ENCODE data around the gene CUX1.
"Not testable (repeated sequence)": the region's sequence is repeated elsewhere in the genome, so short reads cannot be mapped to it uniquely, and the experiment has no call there.

CUX1 gene

DNA sequence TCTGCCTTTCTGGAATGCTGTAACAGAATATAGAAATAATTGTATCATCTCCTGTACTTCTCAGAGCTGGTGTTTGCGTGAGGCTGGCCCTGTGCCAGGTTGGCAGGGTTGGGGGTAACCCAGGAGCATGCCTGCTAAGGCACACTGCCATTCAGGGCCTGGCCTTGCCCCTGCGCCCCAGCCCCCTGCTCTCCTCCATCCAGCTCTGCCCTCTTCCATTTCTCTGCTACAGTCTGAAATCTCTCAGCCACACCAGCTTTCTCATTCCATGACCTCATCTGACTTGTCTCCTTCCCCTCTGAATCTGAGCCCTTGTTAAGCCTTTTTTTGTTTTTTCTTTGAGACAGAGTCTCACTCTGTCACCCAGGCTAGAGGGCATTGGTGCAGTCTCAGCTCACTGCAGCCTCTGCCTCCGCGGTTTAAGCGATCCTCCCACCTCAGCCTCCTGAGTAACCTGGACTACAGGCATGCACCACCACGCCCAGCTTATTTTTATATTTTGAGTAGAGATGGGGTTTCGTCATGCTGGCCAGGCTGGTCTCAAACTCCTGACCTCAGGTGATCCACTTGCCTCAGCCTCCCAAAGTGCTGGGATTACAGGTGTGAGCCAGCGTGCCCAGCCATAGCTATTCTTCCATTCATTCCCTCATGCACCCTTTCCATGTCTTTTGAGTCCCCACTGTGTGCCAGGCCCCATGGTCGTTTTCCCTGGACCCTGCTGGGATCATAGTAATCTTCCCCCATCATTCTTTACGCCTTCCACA lies 206.8 kb downstream of the CUX1 start:
- Histone ChIP-seq H3K4me1 (ENCODE audit: control insufficient read depth, insufficient read depth, low read length) (no peaks in the 10 kb centered on the region), H3K9me3 (ENCODE audit: control insufficient read depth in 2 of 2, low read length in 2 of 2) (no peaks in the 10 kb centered on the region), H3K27me3 (ENCODE audit: control insufficient read depth in 1 of 2, insufficient read depth in 2 of 2, low read length in 2 of 2) (no peaks in the 10 kb centered on the region), H3K27ac (ENCODE audit: low read length) (no peak overlapping the region), H3K36me3 (ENCODE audit: control insufficient read depth in 2 of 2, insufficient read depth in 2 of 2, low read length in 2 of 2) (peaks cover 0 to 2% of the 10 kb centered on the region in 2 donors), H3K9ac (ENCODE audit: low read length in 2 of 2) (no peak overlapping the region), H3K4me3 (ENCODE audit: low read length in 2 of 2) (no peak overlapping the region)

- H3K4me3 ChIP-seq (ENCODE audit: low read length in 2 of 2), result no peak overlapping the region
- no peaks in the 10 kb centered on the region for H3K27me3 ChIP-seq (ENCODE audit: control insufficient read depth in 1 of 2, insufficient read depth in 2 of 2, low read length in 2 of 2)
- H3K36me3 ChIP-seq (ENCODE audit: control insufficient read depth in 2 of 2, insufficient read depth in 2 of 2, low read length in 2 of 2), result peaks cover 0 to 6% of the 10 kb centered on the region in 2 donors
- H3K9ac ChIP-seq (ENCODE audit: low read length in 2 of 2), result no peak overlapping the region
- H3K27ac ChIP-seq (ENCODE audit: low read length), result no peak overlapping the region
- H3K4me1 ChIP-seq (ENCODE audit: control insufficient read depth, insufficient read depth, low read length), result no peaks in the 10 kb centered on the region
- no peaks in the 10 kb centered on the region for H3K9me3 ChIP-seq (ENCODE audit: control insufficient read depth in 2 of 2, low read length in 2 of 2)
Measured at GRCh38 chr7:102024769-102025391, 207.5 kb downstream of the CUX1 start.

GRCh38 chr7:102025777-102026176 lies 208.4 kb downstream of the CUX1 start:
- H3K4me1 ChIP-seq (ENCODE audit: control insufficient read depth, insufficient read depth, low read length); H3K36me3 ChIP-seq (ENCODE audit: control insufficient read depth in 2 of 2, insufficient read depth in 2 of 2, low read length in 2 of 2); H3K4me3 ChIP-seq (ENCODE audit: low read length in 2 of 2); H3K9ac ChIP-seq (ENCODE audit: low read length in 2 of 2); H3K9me3 ChIP-seq (ENCODE audit: control insufficient read depth in 2 of 2, low read length in 2 of 2); H3K27ac ChIP-seq (ENCODE audit: low read length); H3K27me3 ChIP-seq (ENCODE audit: control insufficient read depth in 1 of 2, insufficient read depth in 2 of 2, low read length in 2 of 2): not testable (repeated sequence)

- H3K27ac ChIP-seq (ENCODE audit: low read length), result no peak overlapping the region
- H3K4me1 ChIP-seq (ENCODE audit: control insufficient read depth, insufficient read depth, low read length), result no peaks in the 10 kb centered on the region
- H3K9ac ChIP-seq (ENCODE audit: low read length in 2 of 2), result no peak overlapping the region
- H3K9me3 ChIP-seq (ENCODE audit: control insufficient read depth in 2 of 2, low read length in 2 of 2), result no peaks in the 10 kb centered on the region
- no peak overlapping the region for H3K4me3 ChIP-seq (ENCODE audit: low read length in 2 of 2)
- peaks cover 0 to 6% of the 10 kb centered on the region in 2 donors for H3K36me3 ChIP-seq (ENCODE audit: control insufficient read depth in 2 of 2, insufficient read depth in 2 of 2, low read length in 2 of 2)
- H3K27me3 ChIP-seq (ENCODE audit: control insufficient read depth in 1 of 2, insufficient read depth in 2 of 2, low read length in 2 of 2), result no peaks in the 10 kb centered on the region
Measured at GRCh38 chr7:102028206-102028826, 210.9 kb downstream of the CUX1 start.

DNA sequence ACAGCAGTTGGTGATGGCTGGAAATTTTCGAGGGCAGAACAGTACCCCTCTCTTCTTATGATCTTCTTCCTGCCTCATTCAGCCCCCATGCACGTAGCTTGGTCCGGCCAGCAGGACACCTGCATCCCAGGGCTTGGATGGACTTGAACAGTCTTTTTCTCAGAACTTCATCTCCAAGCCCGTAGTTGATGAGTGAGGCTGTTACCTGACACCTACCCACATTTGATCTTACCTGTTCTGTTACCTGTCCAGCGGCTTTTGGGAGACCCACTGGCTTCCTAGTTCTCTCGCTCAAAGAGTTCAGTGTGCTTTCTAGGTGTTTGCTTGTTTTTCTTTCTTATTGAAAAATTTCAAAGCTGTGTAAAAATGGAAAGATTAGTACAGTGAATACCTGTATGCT lies 212.2 kb downstream of the CUX1 start:
- H3K27ac ChIP-seq (ENCODE audit: low read length), result no peak overlapping the region
- no peak overlapping the region for H3K4me3 ChIP-seq (ENCODE audit: low read length in 2 of 2)
- H3K9me3 ChIP-seq (ENCODE audit: control insufficient read depth in 2 of 2, low read length in 2 of 2), result no peaks in the 10 kb centered on the region
- H3K9ac ChIP-seq (ENCODE audit: low read length in 2 of 2), result no peak overlapping the region
- peaks cover 0 to 6% of the 10 kb centered on the region in 2 donors for H3K36me3 ChIP-seq (ENCODE audit: control insufficient read depth in 2 of 2, insufficient read depth in 2 of 2, low read length in 2 of 2)
- no peaks in the 10 kb centered on the region for H3K4me1 ChIP-seq (ENCODE audit: control insufficient read depth, insufficient read depth, low read length)
- H3K27me3 ChIP-seq (ENCODE audit: control insufficient read depth in 1 of 2, insufficient read depth in 2 of 2, low read length in 2 of 2), result no peaks in the 10 kb centered on the region

- Histone ChIP-seq H3K27ac (ENCODE audit: low read length) (no peak overlapping the region), H3K9me3 (ENCODE audit: control insufficient read depth in 2 of 2, low read length in 2 of 2) (no peaks in the 10 kb centered on the region), H3K4me3 (ENCODE audit: low read length in 2 of 2) (no peak overlapping the region), H3K27me3 (ENCODE audit: control insufficient read depth in 1 of 2, insufficient read depth in 2 of 2, low read length in 2 of 2) (no peaks in the 10 kb centered on the region), H3K9ac (ENCODE audit: low read length in 2 of 2) (no peak overlapping the region), H3K36me3 (ENCODE audit: control insufficient read depth in 2 of 2, insufficient read depth in 2 of 2, low read length in 2 of 2) (peaks cover 0 to 6% of the 10 kb centered on the region in 2 donors), H3K4me1 (ENCODE audit: control insufficient read depth, insufficient read depth, low read length) (no peaks in the 10 kb centered on the region)
Measured at GRCh38 chr7:102030696-102031095, 213.3 kb downstream of the CUX1 start.

DNA sequence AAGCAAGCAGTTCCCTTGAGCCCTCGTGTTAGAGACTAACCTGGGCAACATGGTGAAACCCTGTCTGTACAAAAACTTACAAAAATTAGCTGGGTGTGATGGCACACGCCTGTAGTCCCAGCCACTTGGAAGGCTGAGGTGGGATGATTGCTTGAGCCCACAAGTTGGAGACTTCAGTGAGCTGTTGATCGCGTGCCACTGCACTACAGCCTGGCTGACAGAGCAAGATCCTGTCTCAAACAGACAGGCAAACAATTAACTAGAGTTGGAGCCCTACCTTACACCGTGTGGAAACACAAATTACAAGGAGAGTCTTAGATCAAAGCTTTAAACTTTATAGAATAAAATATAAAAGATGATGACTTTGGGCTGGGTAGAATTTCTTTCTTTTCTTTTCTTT lies 219.5 kb downstream of the CUX1 start:
- Histone ChIP-seq H3K4me3 (ENCODE audit: low read length in 2 of 2) (no peak overlapping the region), H3K27me3 (ENCODE audit: control insufficient read depth in 1 of 2, insufficient read depth in 2 of 2, low read length in 2 of 2) (no peaks in the 10 kb centered on the region), H3K9ac (ENCODE audit: low read length in 2 of 2) (no peak overlapping the region), H3K4me1 (ENCODE audit: control insufficient read depth, insufficient read depth, low read length) (peaks cover 1% of the 10 kb centered on the region), H3K36me3 (ENCODE audit: control insufficient read depth in 2 of 2, insufficient read depth in 2 of 2, low read length in 2 of 2) (no peaks in the 10 kb centered on the region), H3K9me3 (ENCODE audit: control insufficient read depth in 2 of 2, low read length in 2 of 2) (no peaks in the 10 kb centered on the region), H3K27ac (ENCODE audit: low read length) (no peak overlapping the region)

GRCh38 chr7:102039706-102040105 lies 222.3 kb downstream of the CUX1 start:
- Histone ChIP-seq H3K9ac (ENCODE audit: low read length in 2 of 2) (no peak overlapping the region), H3K4me1 (ENCODE audit: control insufficient read depth, insufficient read depth, low read length) (peaks cover 5% of the 10 kb centered on the region), H3K9me3 (ENCODE audit: control insufficient read depth in 2 of 2, low read length in 2 of 2) (no peaks in the 10 kb centered on the region)

DNA sequence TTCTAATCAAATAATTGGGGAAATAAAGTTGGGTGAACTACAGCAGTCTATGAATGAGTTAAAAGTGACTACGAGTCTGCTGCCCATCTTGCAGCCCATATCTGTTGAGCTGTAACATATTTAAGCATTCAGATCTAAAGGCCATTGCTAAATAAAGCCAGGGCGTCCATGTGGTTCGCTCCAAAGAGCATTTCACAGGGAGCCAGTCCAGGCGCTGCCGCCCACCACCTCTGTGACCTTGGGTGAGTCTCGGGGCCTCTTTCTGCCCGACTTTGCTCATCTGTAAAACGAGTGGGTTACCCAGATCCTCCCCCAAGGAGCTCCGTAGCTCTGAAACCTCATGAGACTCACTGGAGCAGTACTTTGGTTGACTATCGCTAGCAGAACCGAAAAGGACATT lies 223.1 kb downstream of the CUX1 start:
- H3K9ac ChIP-seq (ENCODE audit: low read length in 2 of 2), result no peak overlapping the region
- no peak overlapping the region for H3K4me3 ChIP-seq (ENCODE audit: low read length in 2 of 2)
- peaks cover 12% of the 10 kb centered on the region for H3K4me1 ChIP-seq (ENCODE audit: control insufficient read depth, insufficient read depth, low read length)
- no peaks in the 10 kb centered on the region for H3K27me3 ChIP-seq (ENCODE audit: control insufficient read depth in 1 of 2, insufficient read depth in 2 of 2, low read length in 2 of 2)
- H3K9me3 ChIP-seq (ENCODE audit: control insufficient read depth in 2 of 2, low read length in 2 of 2), result no peaks in the 10 kb centered on the region
- no peaks in the 10 kb centered on the region for H3K36me3 ChIP-seq (ENCODE audit: control insufficient read depth in 2 of 2, insufficient read depth in 2 of 2, low read length in 2 of 2)
- no peak overlapping the region for H3K27ac ChIP-seq (ENCODE audit: low read length)

More at GRCh38 chr7:102039706-102040105, 222.3 kb downstream of the CUX1 start:
- no peaks in the 10 kb centered on the region for H3K36me3 ChIP-seq (ENCODE audit: control insufficient read depth in 2 of 2, insufficient read depth in 2 of 2, low read length in 2 of 2)
- no peak overlapping the region for H3K27ac ChIP-seq (ENCODE audit: low read length)
- H3K27me3 ChIP-seq (ENCODE audit: control insufficient read depth in 1 of 2, insufficient read depth in 2 of 2, low read length in 2 of 2), result no peaks in the 10 kb centered on the region
- no peak overlapping the region for H3K4me3 ChIP-seq (ENCODE audit: low read length in 2 of 2)

- H3K9me3 ChIP-seq (ENCODE audit: control insufficient read depth in 2 of 2, low read length in 2 of 2), result no peaks in the 10 kb centered on the region
- H3K27me3 ChIP-seq (ENCODE audit: control insufficient read depth in 1 of 2, insufficient read depth in 2 of 2, low read length in 2 of 2), result no peaks in the 10 kb centered on the region
- no peaks in the 10 kb centered on the region for H3K36me3 ChIP-seq (ENCODE audit: control insufficient read depth in 2 of 2, insufficient read depth in 2 of 2, low read length in 2 of 2)
- H3K4me3 ChIP-seq (ENCODE audit: low read length in 2 of 2), result no peak overlapping the region
- H3K9ac ChIP-seq (ENCODE audit: low read length in 2 of 2), result no peak overlapping the region
- H3K4me1 ChIP-seq (ENCODE audit: control insufficient read depth, insufficient read depth, low read length), result peaks cover 23% of the 10 kb centered on the region
- H3K27ac ChIP-seq (ENCODE audit: low read length), result no peak overlapping the region
Measured at GRCh38 chr7:102042016-102042656, 224.7 kb downstream of the CUX1 start.
